ENCODE results near the gene BEND3. TPM values are rescaled to one million over a fixed set of nuclear protein-coding genes. Genes with fewer than 3 reads are reported as not detected.

BEND3 gene
- total and polyA plus RNA-seq, 12 donors: 0.37 to 2.3 (median 1.3) TPM

DNA sequence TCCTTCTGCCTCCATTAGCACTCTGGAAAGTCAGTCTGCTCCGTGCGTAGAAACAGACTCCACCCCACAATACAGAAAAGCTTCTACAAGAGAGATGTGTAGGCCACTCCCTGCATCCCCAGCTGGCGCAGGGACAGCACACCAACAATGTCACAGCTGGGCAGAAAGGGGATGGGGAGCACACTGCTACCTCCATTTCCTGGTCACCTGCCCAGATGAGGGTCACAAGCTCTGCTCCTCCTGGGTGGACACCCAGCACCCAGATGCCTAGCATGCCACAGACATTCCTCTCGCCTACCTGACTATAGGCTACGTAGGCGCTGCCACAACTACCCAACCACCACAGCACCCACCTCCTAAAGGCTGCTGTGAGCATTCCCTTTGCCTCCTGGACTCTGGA lies 12.2 kb downstream of the BEND3 start:
- Histone ChIP-seq H3K4me1 (peaks cover 0 to 19% (median 0%) of the 10 kb centered on the region in 9 donors), H3K27me3 (no peaks in the 10 kb centered on the region), H3K36me3 (no peaks in the 10 kb centered on the region), H3K4me3 (no peak overlapping the region), H3K9me3 (no peaks in the 10 kb centered on the region), H3K27ac (no peak overlapping the region)
- TF ChIP-seq, protein P1, sequence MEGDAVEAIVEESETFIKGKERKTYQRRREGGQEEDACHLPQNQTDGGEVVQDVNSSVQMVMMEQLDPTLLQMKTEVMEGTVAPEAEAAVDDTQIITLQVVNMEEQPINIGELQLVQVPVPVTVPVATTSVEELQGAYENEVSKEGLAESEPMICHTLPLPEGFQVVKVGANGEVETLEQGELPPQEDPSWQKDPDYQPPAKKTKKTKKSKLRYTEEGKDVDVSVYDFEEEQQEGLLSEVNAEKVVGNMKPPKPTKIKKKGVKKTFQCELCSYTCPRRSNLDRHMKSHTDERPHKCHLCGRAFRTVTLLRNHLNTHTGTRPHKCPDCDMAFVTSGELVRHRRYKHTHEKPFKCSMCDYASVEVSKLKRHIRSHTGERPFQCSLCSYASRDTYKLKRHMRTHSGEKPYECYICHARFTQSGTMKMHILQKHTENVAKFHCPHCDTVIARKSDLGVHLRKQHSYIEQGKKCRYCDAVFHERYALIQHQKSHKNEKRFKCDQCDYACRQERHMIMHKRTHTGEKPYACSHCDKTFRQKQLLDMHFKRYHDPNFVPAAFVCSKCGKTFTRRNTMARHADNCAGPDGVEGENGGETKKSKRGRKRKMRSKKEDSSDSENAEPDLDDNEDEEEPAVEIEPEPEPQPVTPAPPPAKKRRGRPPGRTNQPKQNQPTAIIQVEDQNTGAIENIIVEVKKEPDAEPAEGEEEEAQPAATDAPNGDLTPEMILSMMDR (IDR thresholded peaks at IDR 0.05): no peak
- ATAC-seq (no peak), DNase-seq (no peak)
- intact Hi-C loops (cut with DNase I): no loop called here
- 85 to 91% methylated on average over 6 of the region's 6 CpGs for WGBS, 2 donors

DNA sequence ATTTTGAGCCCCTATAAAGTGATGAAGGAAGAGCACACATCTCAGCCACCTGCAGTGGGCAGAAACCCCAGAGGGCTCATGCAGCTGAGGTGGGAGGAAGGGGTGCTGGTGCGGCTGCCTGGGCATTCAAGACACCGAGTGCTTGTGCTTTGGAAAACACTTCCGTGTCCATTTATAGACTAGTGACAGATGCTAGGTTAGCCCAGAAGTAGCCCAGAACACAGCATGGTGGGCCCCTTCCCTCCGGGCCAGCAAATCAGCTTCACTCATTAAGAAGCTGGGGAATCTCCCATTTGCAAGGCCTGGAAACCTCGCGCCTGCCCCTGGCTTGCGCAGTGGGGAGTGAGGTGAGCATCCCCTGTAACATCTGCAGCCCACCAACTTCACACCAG lies 12.9 kb downstream of the BEND3 start:
- no peaks in the 10 kb centered on the region for H3K9me3 ChIP-seq
- no peak for DNase-seq
- peaks cover 0 to 19% (median 0%) of the 10 kb centered on the region in 9 donors for H3K4me1 ChIP-seq
- 82 to 86% methylated on average over 7 of the region's 7 CpGs for WGBS, 2 donors
- no peaks in the 10 kb centered on the region for H3K27me3 ChIP-seq
- H3K4me3 ChIP-seq: no peak overlapping the region
- intact Hi-C loops (cut with DNase I): no loop called here
- TF ChIP-seq, protein P1 (IDR thresholded peaks at IDR 0.05): no peak
- H3K27ac ChIP-seq: no peak overlapping the region
- no peaks in the 10 kb centered on the region for H3K36me3 ChIP-seq
- ATAC-seq: peak in 1 of 8 donors; percentile 18

DNA sequence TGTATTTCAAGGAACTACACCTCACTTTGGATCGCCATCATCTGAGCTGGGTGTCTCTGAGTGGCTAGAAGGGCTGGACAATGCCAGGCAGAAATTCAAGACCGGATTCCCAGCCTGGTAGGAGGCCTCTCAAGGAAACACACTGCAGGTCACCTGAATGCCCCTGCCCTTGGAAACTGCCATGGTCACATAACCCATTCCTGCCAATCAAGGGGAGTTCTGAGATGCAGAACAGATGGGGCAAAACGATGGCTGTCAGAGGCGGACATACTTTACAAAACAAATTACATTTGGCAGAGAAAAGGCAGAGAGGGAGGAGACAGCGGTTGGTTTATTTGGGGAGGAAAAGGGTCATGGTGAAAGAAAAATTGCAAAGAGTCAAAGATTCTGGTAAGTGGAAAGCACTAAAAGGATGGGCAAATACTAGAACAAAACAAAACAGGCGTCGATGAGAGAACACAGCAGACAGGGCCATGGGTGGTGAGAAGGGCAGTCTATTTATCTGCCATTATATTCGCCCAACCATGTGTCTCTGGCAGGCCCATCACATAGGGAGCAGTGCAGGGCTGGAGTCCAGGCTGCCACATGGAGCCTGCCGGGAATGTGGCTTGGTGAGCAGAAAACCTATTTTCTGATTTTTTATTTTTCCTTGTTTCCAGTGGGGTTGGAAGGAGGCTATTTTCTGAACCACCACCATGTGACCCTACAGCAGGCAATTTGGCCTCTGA lies 13.5 kb downstream of the BEND3 start:
- Histone ChIP-seq H3K27ac (no peak overlapping the region), H3K27me3 (no peaks in the 10 kb centered on the region), H3K9me3 (no peaks in the 10 kb centered on the region), H3K4me3 (no peak overlapping the region), H3K36me3 (no peaks in the 10 kb centered on the region), H3K4me1 (peaks cover 0 to 19% (median 0%) of the 10 kb centered on the region in 9 donors)
- 83 to 85% methylated on average over 9 of the region's 9 CpGs for WGBS, 2 donors
- DNase-seq (no peak), ATAC-seq (peak in 2 of 8 donors; percentile 52 to 53)
- intact Hi-C loops (cut with DNase I): no loop called here
- TF ChIP-seq, protein P1 (IDR thresholded peaks at IDR 0.05): no peak

DNA sequence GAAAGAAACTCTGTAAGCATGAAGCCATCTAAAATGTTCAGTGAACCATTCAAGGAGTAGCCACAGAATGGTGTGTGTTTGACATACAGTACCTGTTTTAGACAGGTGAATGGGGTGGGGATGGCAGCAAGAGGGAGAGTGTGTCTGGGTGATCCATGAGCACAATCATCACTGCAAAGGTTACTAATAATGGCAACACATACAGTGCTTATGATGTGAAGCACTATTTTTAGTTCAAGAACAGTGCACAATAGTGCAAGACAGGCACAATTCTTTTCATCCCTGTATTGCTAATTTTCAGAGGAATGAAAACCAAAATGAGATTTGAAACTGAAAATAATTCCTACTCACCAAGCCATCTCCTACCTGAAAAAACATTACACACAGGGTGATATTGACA lies 14.1 kb downstream of the BEND3 start:
- DNase-seq (no peak), ATAC-seq (peak in 6 of 8 donors; percentile 34 to 93 (median 74))
- H3K36me3 ChIP-seq: no peaks in the 10 kb centered on the region
- intact Hi-C loops (cut with DNase I): no loop called here
- H3K4me3 ChIP-seq: no peak overlapping the region
- TF ChIP-seq, protein P1 (IDR thresholded peaks at IDR 0.05): no peak
- no peak overlapping the region for H3K27ac ChIP-seq
- peaks cover 0 to 19% (median 0%) of the 10 kb centered on the region in 9 donors for H3K4me1 ChIP-seq
- no peaks in the 10 kb centered on the region for H3K27me3 ChIP-seq
- no peaks in the 10 kb centered on the region for H3K9me3 ChIP-seq

Data from heart right ventricle (tissue), 16 donors.